ENCODE measurements around the gene PROCA1. TPM values are rescaled to one million over a fixed set of nuclear protein-coding genes. Genes with fewer than 3 reads are reported as not detected.

PROCA1 gene
- total RNA-seq = 1 to 10 TPM in 2 of 4 donors, under 1 TPM in 1, not detected in 1; 0.46 to 4.3 (median 1.1) TPM

GRCh38 chr17:28711723-28712031, at the start of gene PROCA1:
Gene PROCA1 (minus strand): TSS chr17:28711888. CDS start chr17:28711660, 228 bp downstream.
- no peak for TF ChIP-seq POLR2A (IDR thresholded peaks at IDR 0.05)
- TF ChIP-seq CTCF (IDR thresholded peaks at IDR 0.05) = no peak
- intact Hi-C loops (cut with DNase I) = no loop called here
- Histone ChIP-seq H3K27me3 (no peaks in the 10 kb centered on the region), H3K4me1 (peaks cover 9 to 18% of the 10 kb centered on the region in 2 donors), H3K36me3 (peaks cover 13% of the 10 kb centered on the region in 2 donors), H3K27ac (peak within 1 kb of the TSS; percentile 73 to 83 (median 78)), H3K9me3 (no peaks in the 10 kb centered on the region), H3K4me3 (replicated peaks in 1 of 3) (peak within 1 kb of the TSS in 2 of 3 donors; percentile 16 to 48)
- 7 to 15% methylated on average over 12 to 19 of the region's 20 CpGs for WGBS, 2 donors
- DNase-seq = no peak

- TF ChIP-seq POLR2A (IDR thresholded peaks at IDR 0.05) (no peak), CTCF (IDR thresholded peaks at IDR 0.05) (no peak)
- intact Hi-C loops (cut with DNase I) = loop anchor here (5.0 to 10.0 kb wide), 2 partner anchors 94 to 151 kb away; partner anchors contain the start of gene ERAL1
- Histone ChIP-seq H3K27ac (peak overlapping the region in 2 of 3 donors; percentile 51 to 53), H3K27me3 (no peaks in the 10 kb centered on the region), H3K4me1 (peaks cover 8 to 21% of the 10 kb centered on the region in 2 donors), H3K9me3 (no peaks in the 10 kb centered on the region), H3K4me3 (replicated peaks in 1 of 3) (no peak overlapping the region), H3K36me3 (peaks cover 16 to 18% of the 10 kb centered on the region in 2 donors)
- WGBS, 2 donors = 44 to 45% methylated on average over 9 of the region's 9 CpGs
- peak; percentile 62 to 64 for DNase-seq
Measured at GRCh38 chr17:28760601-28761562, 49.2 kb upstream of the PROCA1 start.

GRCh38 chr17:28759256-28759865, 47.7 kb upstream of the PROCA1 start:
- no peak for TF ChIP-seq CTCF (IDR thresholded peaks at IDR 0.05)
- no peak for TF ChIP-seq POLR2A (IDR thresholded peaks at IDR 0.05)
- no peaks in the 10 kb centered on the region for H3K9me3 ChIP-seq
- intact Hi-C loops (cut with DNase I) = no loop called here
- peaks cover 16 to 18% of the 10 kb centered on the region in 2 donors for H3K36me3 ChIP-seq
- H3K27ac ChIP-seq = no peak overlapping the region
- no peak overlapping the region for H3K4me3 ChIP-seq (replicated peaks in 1 of 3)
- no peak for DNase-seq
- 92 to 94% methylated on average over 12 to 18 of the region's 18 CpGs for WGBS, 2 donors
- peaks cover 8 to 21% of the 10 kb centered on the region in 2 donors for H3K4me1 ChIP-seq
- no peaks in the 10 kb centered on the region for H3K27me3 ChIP-seq

- peaks cover 16 to 18% of the 10 kb centered on the region in 2 donors for H3K36me3 ChIP-seq
- DNase-seq = no peak
- no peaks in the 10 kb centered on the region for H3K27me3 ChIP-seq
- TF ChIP-seq CTCF (IDR thresholded peaks at IDR 0.05) (no peak), POLR2A (IDR thresholded peaks at IDR 0.05) (no peak)
- H3K9me3 ChIP-seq = no peaks in the 10 kb centered on the region
- H3K27ac ChIP-seq = no peak overlapping the region
- intact Hi-C loops (cut with DNase I) = no loop called here
- 95% methylated on average over 18 to 23 of the region's 32 CpGs for WGBS, 2 donors
- no peak overlapping the region for H3K4me3 ChIP-seq (replicated peaks in 1 of 3)
- peaks cover 8 to 21% of the 10 kb centered on the region in 2 donors for H3K4me1 ChIP-seq
Measured at GRCh38 chr17:28758411-28759121, 46.9 kb upstream of the PROCA1 start.
